ENCODE data around the gene DDX21. TPM values are rescaled to one million over a fixed set of nuclear protein-coding genes. Genes with fewer than 3 reads are reported as not detected.
A peak's percentile ranks its signal among the peaks of the same experiment; 100 is the strongest.

Gene DDX21
- total and polyA plus RNA-seq, 7 experiments from 2014 or later = 15.0 to 101 (median 47.1) TPM

DNA sequence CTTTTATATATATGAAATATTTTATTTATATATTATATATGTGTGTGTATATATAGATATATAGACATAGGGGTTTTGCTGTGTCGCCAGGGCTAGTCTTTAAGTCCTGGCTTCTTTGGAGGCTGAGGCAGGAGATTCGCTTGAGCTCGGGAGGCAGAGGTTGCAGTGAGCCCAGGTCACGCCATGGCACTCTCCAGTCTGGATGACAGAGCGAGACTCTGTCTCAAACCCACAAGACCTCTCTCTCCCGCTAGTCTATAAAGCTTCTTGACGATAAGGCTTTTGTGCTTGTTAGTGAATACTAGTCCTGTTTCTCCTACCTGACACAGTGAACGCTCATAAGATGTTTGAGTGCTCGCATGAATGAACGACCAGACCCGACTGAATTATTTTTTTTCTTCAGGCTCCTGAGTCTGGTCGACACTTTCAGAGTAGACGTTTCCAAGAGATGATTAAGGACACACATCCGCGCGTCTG lies 577 bp upstream of the DDX21 start:
- Mint-ChIP-seq H3K27me3 (no peaks in the 10 kb centered on the region), H3K27ac (peak overlapping the region; percentile 96 to 100 (median 99)), H3K4me3 (peak overlapping the region; percentile 91 to 100 (median 98)), H3K9me3 (no peaks in the 10 kb centered on the region), H3K4me1 (peaks cover 15 to 48% (median 30%) of the 10 kb centered on the region in 7 donors), H3K36me3 (peaks cover 7 to 23% (median 10%) of the 10 kb centered on the region in 5 donors)
- peaks cover 7 to 11% of the 10 kb centered on the region in 2 donors for H3K4me1 ChIP-seq (ENCODE audit: control insufficient read depth in 2 of 2, insufficient read depth in 2 of 2, low read length in 2 of 2)
- ATAC-seq = peak; percentile 14
- peaks cover 0 to 14% (median 5%) of the 10 kb centered on the region in 3 experiments for H3K36me3 ChIP-seq (ENCODE audit: control insufficient read depth in 2 of 3, insufficient read depth in 3 of 3, low read length in 3 of 3)
- ChIA-PET CTCF (interaction anchor here (0.6 to 1.6 kb wide), 6 partner anchors 135 to 347 kb away, joined by 3 to 11 read pairs (median 3); no protein-coding TSS in a partner anchor), POLR2A (interaction anchor here (0.7 to 2.0 kb wide), 12 partner anchors 13 to 458 kb away, joined by 3 to 11 read pairs (median 5); partner anchors contain the start of gene KIFBP)
- peak overlapping the region; percentile 97 for H3K27ac ChIP-seq (ENCODE audit: low read depth, low read length)
- peak in 2 of 9 donors; percentile 26 to 36 for DNase-seq
- no peaks in the 10 kb centered on the region for H3K9me3 ChIP-seq (ENCODE audit: control insufficient read depth in 2 of 3, low read length in 3 of 3)
- H3K27me3 ChIP-seq (ENCODE audit: control insufficient read depth in 2 of 2, insufficient read depth in 2 of 2, low read length in 2 of 2) = no peaks in the 10 kb centered on the region
- intact Hi-C loops (cut with micrococcal nuclease) = loop anchor here (1.0 to 10.0 kb wide), 7 partner anchors 138 to 1106 kb away; partner anchors contain the start of genes RUFY2 (in 1 of the 2), SIRT1 (in 1 of the 2) and SUPV3L1 (in 1 of the 2)
- peak overlapping the region; percentile 71 for H3K4me3 ChIP-seq (ENCODE audit: low read length)

DNA sequence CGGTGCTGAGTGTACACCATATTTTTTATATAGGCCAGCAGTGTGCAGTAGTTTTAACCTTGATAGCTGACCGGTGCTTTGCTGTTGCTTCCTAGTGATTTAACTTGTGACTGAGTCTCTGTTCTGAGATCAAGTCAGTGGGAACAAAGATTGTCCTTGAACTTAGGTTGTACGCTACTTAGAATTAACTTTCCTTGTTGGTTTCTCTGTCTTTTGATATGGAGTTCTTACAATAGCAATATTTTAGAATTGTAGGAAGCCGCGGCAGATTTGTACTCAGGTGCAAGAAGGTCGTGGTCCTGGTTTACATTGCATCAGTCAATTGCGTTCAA lies 1.3 kb downstream of the DDX21 start:
- intact Hi-C loops (cut with micrococcal nuclease) = loop anchor here (1.0 to 10.0 kb wide), 9 partner anchors 31 to 1072 kb away; partner anchors contain the start of genes CCAR1 (in 2 of the 2), KIFBP (in 1 of the 2), RUFY2 (in 1 of the 2) and SIRT1 (in 1 of the 2)
- ATAC-seq (no peak), DNase-seq (no peak)
- no peaks in the 10 kb centered on the region for H3K9me3 Mint-ChIP-seq
- peaks cover 17 to 63% (median 40%) of the 10 kb centered on the region in 7 donors for H3K4me1 Mint-ChIP-seq
- H3K27ac ChIP-seq (ENCODE audit: low read depth, low read length) = peak overlapping the region; percentile 97
- H3K4me3 ChIP-seq (ENCODE audit: low read length) = peak overlapping the region; percentile 71
- H3K27me3 ChIP-seq (ENCODE audit: control insufficient read depth in 2 of 2, insufficient read depth in 2 of 2, low read length in 2 of 2) = no peaks in the 10 kb centered on the region
- ChIA-PET POLR2A (interaction anchor here (1.3 to 2.0 kb wide), 3 partner anchors 13 to 135 kb away, joined by 3 to 11 read pairs (median 5); no protein-coding TSS in a partner anchor), CTCF (interaction anchor here (1.5 kb wide), 1 partner anchor 609 kb away, joined by 3 read pairs; no protein-coding TSS in a partner anchor)
- peak overlapping the region; percentile 96 to 100 (median 99) for H3K27ac Mint-ChIP-seq
- H3K27me3 Mint-ChIP-seq = no peaks in the 10 kb centered on the region
- H3K4me3 Mint-ChIP-seq = peak overlapping the region; percentile 91 to 100 (median 98)
- H3K36me3 ChIP-seq (ENCODE audit: control insufficient read depth in 2 of 3, insufficient read depth in 3 of 3, low read length in 3 of 3) = peaks cover 6 to 31% (median 18%) of the 10 kb centered on the region in 3 experiments
- H3K36me3 Mint-ChIP-seq = peaks cover 10 to 27% (median 13%) of the 10 kb centered on the region in 5 donors
- H3K4me1 ChIP-seq (ENCODE audit: control insufficient read depth in 2 of 2, insufficient read depth in 2 of 2, low read length in 2 of 2) = peaks cover 11% of the 10 kb centered on the region in 2 donors
- H3K9me3 ChIP-seq (ENCODE audit: control insufficient read depth in 2 of 3, low read length in 3 of 3) = no peaks in the 10 kb centered on the region

DNA sequence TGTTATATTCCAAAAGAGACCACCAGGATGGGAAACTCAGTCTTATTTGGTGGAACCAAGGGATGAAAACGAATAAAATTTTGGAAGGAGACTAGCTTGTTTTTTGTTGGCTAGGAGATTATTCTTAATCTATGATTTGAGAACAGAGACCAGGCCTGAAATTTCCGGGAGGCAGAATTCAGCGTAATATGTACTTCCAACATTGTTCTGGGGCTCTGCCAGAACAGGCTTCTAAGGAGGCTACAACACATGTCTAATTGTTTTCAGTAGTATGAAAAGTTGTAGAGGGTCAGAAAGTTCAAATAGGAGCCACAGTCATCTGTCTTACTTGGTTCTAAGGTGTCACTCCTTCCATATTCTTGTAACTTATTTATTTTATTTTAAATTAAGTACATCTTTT lies 1.7 kb downstream of the DDX21 start:
- H3K27me3 Mint-ChIP-seq = no peaks in the 10 kb centered on the region
- DNase-seq (no peak), ATAC-seq (no peak)
- H3K9me3 Mint-ChIP-seq = no peaks in the 10 kb centered on the region
- H3K27me3 ChIP-seq (ENCODE audit: control insufficient read depth in 2 of 2, insufficient read depth in 2 of 2, low read length in 2 of 2) = no peaks in the 10 kb centered on the region
- ChIA-PET CTCF (interaction anchor here (0.7 to 1.5 kb wide), 3 partner anchors 42 to 609 kb away, joined by 3 read pairs; no protein-coding TSS in a partner anchor), POLR2A (interaction anchor here (1.3 kb wide), 1 partner anchor 15 kb away, joined by 3 read pairs; no protein-coding TSS in a partner anchor)
- H3K27ac Mint-ChIP-seq = peak overlapping the region; percentile 96 to 100 (median 99)
- H3K4me1 ChIP-seq (ENCODE audit: control insufficient read depth in 2 of 2, insufficient read depth in 2 of 2, low read length in 2 of 2) = peaks cover 11% of the 10 kb centered on the region in 2 donors
- no peaks in the 10 kb centered on the region for H3K9me3 ChIP-seq (ENCODE audit: control insufficient read depth in 2 of 3, low read length in 3 of 3)
- peak overlapping the region; percentile 91 to 100 (median 98) for H3K4me3 Mint-ChIP-seq
- H3K4me3 ChIP-seq (ENCODE audit: low read length) = peak overlapping the region; percentile 71
- H3K36me3 Mint-ChIP-seq = peaks cover 10 to 28% (median 13%) of the 10 kb centered on the region in 5 donors
- intact Hi-C loops (cut with micrococcal nuclease) = loop anchor here (1.0 to 10.0 kb wide), 9 partner anchors 31 to 1073 kb away; partner anchors contain the start of genes CCAR1 (in 2 of the 2), KIFBP (in 1 of the 2), RUFY2 (in 1 of the 2) and SIRT1 (in 1 of the 2)
- peaks cover 18 to 65% (median 40%) of the 10 kb centered on the region in 7 donors for H3K4me1 Mint-ChIP-seq
- peaks cover 7 to 35% (median 22%) of the 10 kb centered on the region in 3 experiments for H3K36me3 ChIP-seq (ENCODE audit: control insufficient read depth in 2 of 3, insufficient read depth in 3 of 3, low read length in 3 of 3)
- peak overlapping the region; percentile 97 for H3K27ac ChIP-seq (ENCODE audit: low read depth, low read length)

DNA sequence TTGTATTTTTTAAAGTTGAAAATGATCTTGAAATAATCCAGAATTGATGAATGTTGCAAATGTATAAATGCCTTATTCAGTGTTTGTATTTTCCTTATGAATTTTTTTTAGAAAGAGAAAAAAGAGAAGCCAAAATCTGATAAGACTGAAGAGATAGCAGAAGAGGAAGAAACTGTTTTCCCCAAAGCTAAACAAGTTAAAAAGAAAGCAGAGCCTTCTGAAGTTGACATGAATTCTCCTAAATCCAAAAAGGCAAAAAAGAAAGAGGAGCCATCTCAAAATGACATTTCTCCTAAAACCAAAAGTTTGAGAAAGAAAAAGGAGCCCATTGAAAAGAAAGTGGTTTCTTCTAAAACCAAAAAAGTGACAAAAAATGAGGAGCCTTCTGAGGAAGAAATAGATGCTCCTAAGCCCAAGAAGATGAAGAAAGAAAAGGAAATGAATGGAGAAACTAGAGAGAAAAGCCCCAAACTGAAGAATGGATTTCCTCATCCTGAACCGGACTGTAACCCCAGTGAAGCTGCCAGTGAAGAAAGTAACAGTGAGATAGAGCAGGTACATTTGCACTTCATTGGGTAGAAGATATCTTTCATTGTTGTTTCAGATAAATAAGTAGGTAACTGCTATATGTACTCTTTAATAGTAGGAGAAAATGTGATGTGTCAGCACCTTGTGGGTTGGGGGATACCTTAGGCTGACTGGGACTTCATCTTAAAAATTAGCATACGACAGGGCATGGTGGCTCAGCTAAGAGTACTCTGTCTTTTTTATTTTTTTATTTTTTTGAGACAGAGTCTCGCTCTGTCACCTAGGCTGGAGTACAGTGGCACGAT lies 3.9 kb downstream of the DDX21 start:
- Histone ChIP-seq H3K9me3 (ENCODE audit: control insufficient read depth in 2 of 3, low read length in 3 of 3) (no peaks in the 10 kb centered on the region), H3K27me3 (ENCODE audit: control insufficient read depth in 2 of 2, insufficient read depth in 2 of 2, low read length in 2 of 2) (no peaks in the 10 kb centered on the region), H3K4me1 (ENCODE audit: control insufficient read depth in 2 of 2, insufficient read depth in 2 of 2, low read length in 2 of 2) (peaks cover 11% of the 10 kb centered on the region in 2 donors), H3K4me3 (ENCODE audit: low read length) (no peak overlapping the region), H3K36me3 (ENCODE audit: control insufficient read depth in 2 of 3, insufficient read depth in 3 of 3, low read length in 3 of 3) (peaks cover 7 to 54% (median 39%) of the 10 kb centered on the region in 3 experiments), H3K27ac (ENCODE audit: low read depth, low read length) (no peak overlapping the region)
- ChIA-PET POLR2A (interaction anchor here (0.7 kb wide), 1 partner anchor 9 kb away, joined by 3 read pairs; no protein-coding TSS in a partner anchor), CTCF (interaction anchor here (0.6 to 0.9 kb wide), 2 partner anchors 133 to 134 kb away, joined by 3 read pairs; no protein-coding TSS in a partner anchor)
- DNase-seq = no peak
- H3K4me1 Mint-ChIP-seq = peaks cover 17 to 61% (median 40%) of the 10 kb centered on the region in 7 donors
- intact Hi-C loops (cut with micrococcal nuclease) = loop anchor here in 1 of 2 donors (5.0 to 10.0 kb wide), 3 partner anchors 547 to 1075 kb away; partner anchors contain the start of genes RUFY2 and SIRT1
- ATAC-seq = no peak
- peak overlapping the region in 3 of 10 donors; percentile 18 to 56 (median 49) for H3K4me3 Mint-ChIP-seq
- H3K27me3 Mint-ChIP-seq = no peaks in the 10 kb centered on the region
- no peaks in the 10 kb centered on the region for H3K9me3 Mint-ChIP-seq
- peaks cover 10 to 30% (median 17%) of the 10 kb centered on the region in 5 donors for H3K36me3 Mint-ChIP-seq
- H3K27ac Mint-ChIP-seq = peak overlapping the region in 7 of 9 donors; percentile 10 to 82 (median 56)

DNA sequence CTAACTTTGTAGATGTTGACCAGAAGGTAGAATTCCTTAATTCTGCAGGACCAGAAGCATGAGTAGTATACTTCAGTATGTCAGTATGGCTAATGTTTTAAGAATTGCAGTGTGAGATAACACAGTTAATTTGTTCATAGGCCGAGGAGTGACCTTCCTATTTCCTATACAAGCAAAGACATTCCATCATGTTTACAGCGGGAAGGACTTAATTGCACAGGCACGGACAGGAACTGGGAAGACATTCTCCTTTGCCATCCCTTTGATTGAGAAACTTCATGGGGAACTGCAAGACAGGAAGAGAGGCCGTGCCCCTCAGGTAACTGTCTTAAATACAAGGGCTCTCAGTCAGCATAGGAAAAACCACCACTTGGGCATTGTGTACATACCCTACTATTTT lies 7.2 kb downstream of the DDX21 start:
- POLR2A ChIA-PET = no interaction called here
- no peak for DNase-seq
- Mint-ChIP-seq H3K27ac (peak overlapping the region in 1 of 9 donors; percentile 49), H3K4me1 (peaks cover 6 to 35% (median 28%) of the 10 kb centered on the region in 7 donors), H3K4me3 (no peak overlapping the region), H3K27me3 (no peaks in the 10 kb centered on the region), H3K9me3 (no peaks in the 10 kb centered on the region), H3K36me3 (peaks cover 6 to 49% (median 30%) of the 10 kb centered on the region in 5 donors)
- peaks cover 19 to 78% (median 59%) of the 10 kb centered on the region in 3 experiments for H3K36me3 ChIP-seq (ENCODE audit: control insufficient read depth in 2 of 3, insufficient read depth in 3 of 3, low read length in 3 of 3)
- no peaks in the 10 kb centered on the region for H3K9me3 ChIP-seq (ENCODE audit: control insufficient read depth in 2 of 3, low read length in 3 of 3)
- CTCF ChIA-PET = no interaction called here
- ATAC-seq = no peak
- intact Hi-C loops (cut with micrococcal nuclease) = no loop called here
- H3K4me1 ChIP-seq (ENCODE audit: control insufficient read depth in 2 of 2, insufficient read depth in 2 of 2, low read length in 2 of 2) = peaks cover 4 to 5% of the 10 kb centered on the region in 2 donors
- H3K4me3 ChIP-seq (ENCODE audit: low read length) = no peak overlapping the region
- H3K27me3 ChIP-seq (ENCODE audit: control insufficient read depth in 2 of 2, insufficient read depth in 2 of 2, low read length in 2 of 2) = no peaks in the 10 kb centered on the region
- no peak overlapping the region for H3K27ac ChIP-seq (ENCODE audit: low read depth, low read length)

- Histone ChIP-seq H3K27ac (ENCODE audit: low read depth, low read length) (no peak overlapping the region), H3K36me3 (ENCODE audit: control insufficient read depth in 2 of 3, insufficient read depth in 3 of 3, low read length in 3 of 3) (peaks cover 33 to 96% (median 56%) of the 10 kb centered on the region in 3 experiments), H3K9me3 (ENCODE audit: control insufficient read depth in 2 of 3, low read length in 3 of 3) (no peaks in the 10 kb centered on the region), H3K27me3 (ENCODE audit: control insufficient read depth in 2 of 2, insufficient read depth in 2 of 2, low read length in 2 of 2) (no peaks in the 10 kb centered on the region), H3K4me1 (ENCODE audit: control insufficient read depth in 2 of 2, insufficient read depth in 2 of 2, low read length in 2 of 2) (peaks cover 0 to 5% of the 10 kb centered on the region in 2 donors), H3K4me3 (ENCODE audit: low read length) (no peak overlapping the region)
- Mint-ChIP-seq H3K36me3 (peaks cover 15 to 64% (median 41%) of the 10 kb centered on the region in 5 donors), H3K4me1 (peaks cover 3 to 24% (median 12%) of the 10 kb centered on the region in 7 donors), H3K27me3 (no peaks in the 10 kb centered on the region), H3K27ac (peak overlapping the region in 1 of 9 donors; percentile 61), H3K9me3 (peaks cover 0 to 2% (median 0%) of the 10 kb centered on the region in 11 donors), H3K4me3 (no peak overlapping the region)
- CTCF ChIA-PET = no interaction called here
- no peak for ATAC-seq
- intact Hi-C loops (cut with micrococcal nuclease) = no loop called here
- POLR2A ChIA-PET = no interaction called here
- no peak for DNase-seq
Observed at GRCh38 chr10:68973975-68974374, 18.0 kb downstream of the DDX21 start.

All from naive thymus-derived CD4-positive, alpha-beta T cell (primary cell).